ENCODE data around the gene MIB2.

GRCh38 chr1:1602968-1603506 is 12.3 kb upstream of the MIB2 start:
- no peak for TF ChIP-seq CTCF (IDR thresholded peaks at IDR 0.05; ENCODE audit: borderline replicate concordance, extremely low read depth, low read length, poor library complexity, severe bottlenecking)
- no peak for TF ChIP-seq EZH2 (IDR thresholded peaks at IDR 0.05; ENCODE audit: borderline replicate concordance, low read depth, low read length, severe bottlenecking)

All from DND-41 (cell line).